HepG2 (cell line): ENCODE results near the gene VDR. TPM values are rescaled to one million over a fixed set of nuclear protein-coding genes. Genes with fewer than 3 reads are reported as not detected.

Experiments used
- ATAC-seq: fragments of 200-7000 bp; cut with Tn5 transposase; 3 replicates; pipeline ENCODE4 v1.9.1; 2020; ENCODE audit warnings: mild to moderate bottlenecking, moderate library complexity
- BruUV-seq: library from RNA; stranded (reverse); fragments of 400-500 nt; replicated peaks from 2 replicates; lab custom pipeline; 2021; lab: Mats Ljungman, UMichigan
- CTCF ChIA-PET: fragments of 300-600 bp; formaldehyde crosslinking; extraction: SDS; loops from one replicate; lab custom pipeline; 2021; ENCODE audit warnings: low total read pairs, inconsistent platforms, low intra/inter-chr PET ratio; lab: Yijun Ruan, JAX
- POLR2A ChIA-PET: fragments of 350-600 bp; sonication (Branson Sonifier 250); formaldehyde crosslinking; loops from one replicate; lab custom pipeline; 2020; ENCODE audit warnings: antibody characterized with exemption, inconsistent platforms; lab: Yijun Ruan, JAX
- DNase-seq: peaks from one replicate; pipeline ENCODE4 v3.0.0-alpha.2; 2015; ENCODE audit warnings: low spot score
- FAIRE-seq: peaks from 3 replicates; lab custom pipeline; 2011; peaks lifted over from hg19 to GRCh38; lab: Jason Lieb, UNC
- H2AFZ ChIP-seq: one replicate; pipeline ENCODE4 v1.6.1; 2011; ENCODE audit warnings: low read length, inconsistent platforms
- H3K27ac ChIP-seq: fragments of 300-600 bp; 3 replicates; pipeline ENCODE4 v1.8.0; 2011; ENCODE audit warnings: mixed run types, mild to moderate bottlenecking, mixed read lengths, low read length, inconsistent platforms; ENCODE audit not compliant: insufficient read depth; ENCODE audit errors: extremely low read length
- H3K27me3 ChIP-seq, 2 experiments: fragments of 200-600 bp in 1 of 2; 2 replicates in 1 of 2; 3 replicates in 1 of 2; pipeline versions ENCODE4 v1.6.0 to v1.8.0; 2011; ENCODE audit warnings: low read length in 2 of 2, mild to moderate bottlenecking in 2 of 2, moderate library complexity in 2 of 2, inconsistent platforms in 1 of 2; ENCODE audit not compliant: insufficient read depth in 2 of 2, control insufficient read depth in 1 of 2
- H3K36me3 ChIP-seq, 2 experiments: fragments of 200-600 bp in 1 of 2; replicated peaks in 1 of 2; 2 replicates in 1 of 2; 3 replicates in 1 of 2; pipeline versions ENCODE4 v1.5.1 to v1.8.0; 2011; ENCODE audit warnings: low read length in 2 of 2, inconsistent platforms in 1 of 2; ENCODE audit not compliant: insufficient read depth in 2 of 2, control insufficient read depth in 1 of 2
- H3K4me1 ChIP-seq: 2 replicates; pipeline ENCODE4 v1.5.1; 2012; ENCODE audit warnings: low read length, inconsistent platforms; ENCODE audit not compliant: insufficient read depth
- H3K4me2 ChIP-seq: 2 replicates; pipeline ENCODE4 v1.6.0; 2011; ENCODE audit warnings: low read depth, low read length, inconsistent platforms
- H3K4me3 ChIP-seq, 3 experiments: fragments of 200-600 bp in 1 of 3; sonication (generic), shearing (Covaris generic) in 1 of 3; replicated peaks in 1 of 3; 2 replicates each; pipeline ENCODE4 v1.5.1; 2011 to 2016; ENCODE audit warnings: low read length in 3 of 3, inconsistent platforms in 2 of 3, low read depth in 2 of 3, mild to moderate bottlenecking in 2 of 3, control low read depth in 1 of 3, mixed read lengths in 1 of 3; ENCODE audit not compliant: insufficient read depth in 1 of 3
- H3K79me2 ChIP-seq: one replicate; pipeline ENCODE4 v1.6.1; 2011; ENCODE audit warnings: low read length, inconsistent platforms; ENCODE audit not compliant: insufficient read depth
- H3K9ac ChIP-seq: 2 replicates; pipeline ENCODE4 v1.6.0; 2011; ENCODE audit warnings: mild to moderate bottlenecking, low read depth, low read length, inconsistent platforms; ENCODE audit not compliant: insufficient read depth
- H3K9me3 ChIP-seq: 2 replicates; pipeline ENCODE4 v1.5.1; 2012; ENCODE audit warnings: mild to moderate bottlenecking, low read length
- H4K20me1 ChIP-seq: 2 replicates; pipeline ENCODE4 v1.6.0; 2011; ENCODE audit warnings: inconsistent platforms, mild to moderate bottlenecking, low read length, moderate library complexity; ENCODE audit not compliant: insufficient read depth
- EHMT2 ChIP-seq: fragments of 200-600 bp; sonication (generic); IDR thresholded peaks from 2 replicates; pipeline ENCODE4 v1.7.0; 2017; ENCODE audit warnings: antibody characterized with exemption, low read depth, low read length, borderline replicate concordance
- MLLT10 ChIP-seq: sonication (generic); formaldehyde crosslinking; IDR thresholded peaks from 2 replicates; pipeline ENCODE4 v1.4.0; 2020; ENCODE audit warnings: missing genetic modification reagents
- ZNF343 ChIP-seq: sonication (generic); formaldehyde crosslinking; IDR thresholded peaks from 2 replicates; pipeline ENCODE4 v1.4.0; 2020; ENCODE audit warnings: mild to moderate bottlenecking, missing genetic modification reagents
- WGBS: methylation state at CpG from one replicate; pipeline ENCODE4 v1.1.6; 2017; ENCODE audit warnings: low lambda C conversion rate; 5-methylcytosine and 5-hydroxymethylcytosine counted together
- in situ Hi-C: cut with HindIII; loops from 2 replicates; pipeline ENCODE4 v1.10.0; 2017; ENCODE audit warnings: low pct_unique_long_range_greater_than_20kb; ENCODE audit not compliant: extremely low pct_ligation_motif_present
- intact Hi-C: fragments of 100-400 bp; cut with micrococcal nuclease; formaldehyde crosslinking; loops from one replicate; pipeline ENCODE4 v1.10.0; 2022; ENCODE audit not compliant: unreplicated experiment
- polyA plus RNA-seq, 8 experiments: library from polyadenylated mRNA; depleted of rRNA in 3 of 8; stranded (reverse) in 7 of 8; unstranded in 1 of 8; fragments of >200 nt; fragmentation: Illumina TruSeq in 4 of 8; extraction: Trizol in 4 of 8; gene quantifications; 2 replicates each; pipeline versions ENCODE4 v1.2.1 to v1.2.3, GENCODE V29; 2011 to 2016; ENCODE audit warnings: low read depth in 4 of 8, missing spikeins in 1 of 8, mixed read lengths in 1 of 8; ENCODE audit not compliant: insufficient read depth in 1 of 8
- total RNA-seq, 5 experiments: library from RNA; depleted of rRNA; stranded (reverse); fragments of >200 nt; fragmentation: Illumina TruSeq; extraction: Trizol; gene quantifications; 2 replicates each; pipeline ENCODE4 v1.2.3, GENCODE V29; 2016; ENCODE audit warnings: low read depth in 1 of 5
- TF ChIP-seq, protein P1 (sequence below), 2 experiments: sonication (generic) in 1 of 2; formaldehyde crosslinking in 1 of 2; IDR thresholded peaks; 2 replicates each; pipeline versions ENCODE4 v1.4.0 to v1.6.1; 2016 to 2020; ENCODE audit warnings: borderline replicate concordance in 1 of 2, low read depth in 1 of 2, mild to moderate bottlenecking in 1 of 2, missing genetic modification reagents in 1 of 2
- TF ChIP-seq, protein P2 (sequence below): sonication (generic); formaldehyde crosslinking; IDR thresholded peaks from 2 replicates; pipeline ENCODE4 v1.4.0; 2020; ENCODE audit warnings: missing genetic modification reagents

The VDR gene
- total and polyA plus RNA-seq, 2 of the 13 experiments (the other 11 are each of a cell fraction or from before 2014, with no cell fraction given): 0.08 to 0.33 TPM

DNA sequence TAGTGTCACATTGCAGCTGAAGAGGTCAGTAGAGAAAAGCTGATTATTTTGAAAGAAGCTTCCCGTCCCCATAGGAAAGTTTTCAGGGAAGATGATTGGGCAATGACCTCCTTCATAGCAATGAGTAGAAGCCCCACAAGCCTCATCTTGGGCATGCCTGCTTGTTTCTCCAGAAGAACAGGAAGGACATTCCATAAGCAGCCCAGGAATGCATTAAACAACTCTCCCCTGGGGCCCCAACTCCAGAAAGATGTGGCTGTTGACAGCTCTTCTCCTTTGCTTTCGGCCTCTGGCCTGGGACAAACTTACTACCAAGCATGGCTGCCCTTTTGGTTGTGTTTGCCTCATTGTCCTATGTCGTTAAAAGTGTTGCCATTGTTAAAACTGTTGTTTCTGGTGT is 5.7 kb upstream of the VDR start:
- Histone ChIP-seq H3K9ac (no peak overlapping the region), H3K4me3 (no peak overlapping the region; a peak in 1 of 6 replicates), H3K4me2 (peak overlapping the region; percentile 58), H3K79me2 (no peaks in the 10 kb centered on the region), H3K4me1 (peaks cover 57% of the 10 kb centered on the region), H3K27me3 (peaks cover 0 to 6% of the 10 kb centered on the region in 2 experiments; a peak in 2 of 5 replicates), H3K36me3 (no peaks in the 10 kb centered on the region), H2AFZ (no peak overlapping the region), H4K20me1 (no peaks in the 10 kb centered on the region), H3K9me3 (no peaks in the 10 kb centered on the region), H3K27ac (peak overlapping the region; percentile 22)
- in situ Hi-C loops: no loop called here
- TF ChIP-seq, protein P1, sequence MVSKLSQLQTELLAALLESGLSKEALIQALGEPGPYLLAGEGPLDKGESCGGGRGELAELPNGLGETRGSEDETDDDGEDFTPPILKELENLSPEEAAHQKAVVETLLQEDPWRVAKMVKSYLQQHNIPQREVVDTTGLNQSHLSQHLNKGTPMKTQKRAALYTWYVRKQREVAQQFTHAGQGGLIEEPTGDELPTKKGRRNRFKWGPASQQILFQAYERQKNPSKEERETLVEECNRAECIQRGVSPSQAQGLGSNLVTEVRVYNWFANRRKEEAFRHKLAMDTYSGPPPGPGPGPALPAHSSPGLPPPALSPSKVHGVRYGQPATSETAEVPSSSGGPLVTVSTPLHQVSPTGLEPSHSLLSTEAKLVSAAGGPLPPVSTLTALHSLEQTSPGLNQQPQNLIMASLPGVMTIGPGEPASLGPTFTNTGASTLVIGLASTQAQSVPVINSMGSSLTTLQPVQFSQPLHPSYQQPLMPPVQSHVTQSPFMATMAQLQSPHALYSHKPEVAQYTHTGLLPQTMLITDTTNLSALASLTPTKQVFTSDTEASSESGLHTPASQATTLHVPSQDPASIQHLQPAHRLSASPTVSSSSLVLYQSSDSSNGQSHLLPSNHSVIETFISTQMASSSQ (IDR thresholded peaks at IDR 0.05; ENCODE audit: low read depth): no peak
- TF ChIP-seq, protein P1 (CRISPR knock-in tag; IDR thresholded peaks at IDR 0.05; ENCODE audit: borderline replicate concordance): 0 out of 2 replicates have a peak, but pooled peaks have one; percentile 5
- TF ChIP-seq MLLT10 (CRISPR knock-in tag) (no peak), EHMT2 (0 out of 2 replicates have a peak, but pooled peaks have one; percentile 49), ZNF343 (CRISPR knock-in tag) (no peak)
- TF ChIP-seq, protein P2, sequence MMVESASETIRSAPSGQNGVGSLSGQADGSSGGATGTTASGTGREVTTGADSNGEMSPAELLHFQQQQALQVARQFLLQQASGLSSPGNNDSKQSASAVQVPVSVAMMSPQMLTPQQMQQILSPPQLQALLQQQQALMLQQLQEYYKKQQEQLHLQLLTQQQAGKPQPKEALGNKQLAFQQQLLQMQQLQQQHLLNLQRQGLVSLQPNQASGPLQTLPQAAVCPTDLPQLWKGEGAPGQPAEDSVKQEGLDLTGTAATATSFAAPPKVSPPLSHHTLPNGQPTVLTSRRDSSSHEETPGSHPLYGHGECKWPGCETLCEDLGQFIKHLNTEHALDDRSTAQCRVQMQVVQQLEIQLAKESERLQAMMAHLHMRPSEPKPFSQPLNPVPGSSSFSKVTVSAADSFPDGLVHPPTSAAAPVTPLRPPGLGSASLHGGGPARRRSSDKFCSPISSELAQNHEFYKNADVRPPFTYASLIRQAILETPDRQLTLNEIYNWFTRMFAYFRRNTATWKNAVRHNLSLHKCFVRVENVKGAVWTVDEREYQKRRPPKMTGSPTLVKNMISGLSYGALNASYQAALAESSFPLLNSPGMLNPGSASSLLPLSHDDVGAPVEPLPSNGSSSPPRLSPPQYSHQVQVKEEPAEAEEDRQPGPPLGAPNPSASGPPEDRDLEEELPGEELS (CRISPR knock-in tag): 0 out of 2 replicates have a peak, but pooled peaks have one; percentile 1
- intact Hi-C loops: loop anchor here (2.0 kb wide), 1 partner anchor 52 kb away; the partner anchor contains the start of gene TMEM106C
- WGBS: 44% methylated on average over 3 of the region's 3 CpGs
- POLR2A ChIA-PET: interaction anchor here (1.2 kb wide), 1 partner anchor 247 kb away, joined by 3 read pairs; no protein-coding TSS in a partner anchor
- FAIRE-seq: no peak
- DNase-seq: no peak
- 0 out of 3 replicates have a peak, but pooled peaks have one; percentile 7 for ATAC-seq
- BruUV-seq: no TSS peak
- CTCF ChIA-PET: no interaction called here
